ENCODE measurements around the gene NSD1. TPM values are rescaled to one million over a fixed set of nuclear protein-coding genes. Genes with fewer than 3 reads are reported as not detected.

The NSD1 gene
- total and polyA plus RNA-seq, 2 of the 8 experiments (the other 6 are each of a cell fraction or from before 2014, with no cell fraction given): 22.8 to 168 TPM

DNA sequence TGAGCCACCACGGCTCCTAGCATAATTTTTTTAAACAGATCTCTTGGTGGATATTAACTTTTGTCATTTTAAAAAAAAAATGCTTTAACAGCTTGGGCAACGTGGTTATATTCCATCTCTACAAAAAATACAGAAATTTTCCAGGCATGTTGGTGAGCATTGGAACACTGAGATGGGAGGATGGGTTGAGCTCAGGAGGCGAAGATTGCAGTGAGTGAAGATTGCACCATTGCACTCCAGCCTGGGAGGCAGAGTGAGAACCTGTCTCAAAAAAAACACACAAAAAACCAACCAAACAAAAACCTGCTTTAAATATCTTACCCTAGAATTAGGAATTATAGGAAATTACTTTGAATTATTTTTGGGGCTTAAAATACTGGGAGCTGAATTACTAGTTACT, 55.2 kb downstream of the NSD1 start (continued):
- TF ChIP-seq RNF2 (IDR thresholded peaks at IDR 0.05; ENCODE audit: borderline replicate concordance, low read depth, low read length, missing control alignments, poor library complexity, severe bottlenecking) (no peak), GTF2F1 (IDR thresholded peaks at IDR 0.05; ENCODE audit: borderline replicate concordance, low read depth, low read length) (no peak), MAFK (IDR thresholded peaks at IDR 0.05; ENCODE audit: low read depth, low read length) (no peak), CREB1 (IDR thresholded peaks at IDR 0.05) (no peak), POU5F1 (IDR thresholded peaks at IDR 0.05; ENCODE audit: low read depth, low read length) (no peak)
